Stomach (tissue), 4 donors: ENCODE data around the gene ARHGAP15.

Experiments
- CTCF ChIP-seq, 7 experiments: fragments of 450-650 bp in 4 of 7; fragments of 200-600 bp in 3 of 7; sonication (generic) in 3 of 7; IDR thresholded peaks; one replicate each; pipeline ENCODE4 v1.5.1; 2016 to 2019; ENCODE audit warnings: antibody characterized with exemption in 7 of 7, control low read depth in 2 of 7, mild to moderate bottlenecking in 1 of 7
- EP300 ChIP-seq: sonication (generic); formaldehyde crosslinking; IDR thresholded peaks from one replicate; pipeline ENCODE4 v1.6.1; 2017; ENCODE audit warnings: antibody characterized with exemption
- POLR2A ChIP-seq, 4 donors: fragments of 450-650 bp; IDR thresholded peaks; one replicate each; pipeline ENCODE4 v1.6.1; 2016; ENCODE audit warnings: antibody characterized with exemption in 4 of 4, control low read depth in 2 of 4, mild to moderate bottlenecking in 1 of 4, moderate library complexity in 1 of 4
- POLR2AphosphoS5 ChIP-seq, 3 donors: sonication (generic); formaldehyde crosslinking; IDR thresholded peaks; one replicate each; pipeline ENCODE4 v1.6.1; 2016; ENCODE audit warnings: antibody characterized with exemption in 3 of 3

- TF ChIP-seq POLR2A (IDR thresholded peaks at IDR 0.05) (no peak), CTCF (IDR thresholded peaks at IDR 0.05) (no peak), POLR2AphosphoS5 (IDR thresholded peaks at IDR 0.05) (no peak), EP300 (no peak)
Observed at GRCh38 chr2:143248631-143249030, 119.4 kb downstream of the ARHGAP15 start.
